Nephron progenitor cell (in vitro differentiated cells): ENCODE data around the gene RNF123.

Experiments used
- DNase-seq: peaks from one replicate; pipeline ENCODE4 v3.0.0; 2021
- H3K27ac Mint-ChIP-seq: 2 replicates; pipeline ENCODE4 v1.8.0; 2021; ENCODE audit warnings: mild to moderate bottlenecking, moderate library complexity, mixed read lengths
- H3K27me3 Mint-ChIP-seq: 2 replicates; pipeline ENCODE4 v1.8.0; 2021; ENCODE audit warnings: mild to moderate bottlenecking, low read depth, mixed read lengths; ENCODE audit not compliant: poor library complexity
- H3K36me3 Mint-ChIP-seq: 2 replicates; pipeline ENCODE4 v1.8.0; 2021; ENCODE audit warnings: low read depth, mixed read lengths
- H3K4me1 Mint-ChIP-seq: 2 replicates; pipeline ENCODE4 v1.8.0; 2021; ENCODE audit warnings: mixed read lengths
- H3K4me3 Mint-ChIP-seq: 2 replicates; pipeline ENCODE4 v1.8.0; 2021; ENCODE audit warnings: mild to moderate bottlenecking, moderate library complexity, mixed read lengths
- H3K9me3 Mint-ChIP-seq: 2 replicates; pipeline ENCODE4 v1.8.0; 2021; ENCODE audit warnings: mild to moderate bottlenecking, moderate library complexity, mixed read lengths
- CTCF ChIP-seq: fragments of 200-600 bp; sonication (generic); IDR thresholded peaks from 2 replicates; pipeline ENCODE4 v1.5.0; 2021; ENCODE audit warnings: antibody characterized with exemption

RNF123 gene

GRCh38 chr3:49750056-49750455 lies 60.7 kb downstream of the RNF123 start:
- no peak for DNase-seq
- no peaks in the 10 kb centered on the region for H3K9me3 Mint-ChIP-seq
- no peak overlapping the region for H3K4me3 Mint-ChIP-seq
- H3K27me3 Mint-ChIP-seq: no peaks in the 10 kb centered on the region
- H3K4me1 Mint-ChIP-seq: peaks cover 35% of the 10 kb centered on the region
- peak overlapping the region; percentile 68 for H3K27ac Mint-ChIP-seq
- TF ChIP-seq CTCF: no peak
- peaks cover 52% of the 10 kb centered on the region for H3K36me3 Mint-ChIP-seq

- Mint-ChIP-seq H3K4me1 (peaks cover 43% of the 10 kb centered on the region), H3K36me3 (peaks cover 43% of the 10 kb centered on the region), H3K27ac (no peak overlapping the region), H3K27me3 (no peaks in the 10 kb centered on the region), H3K9me3 (no peaks in the 10 kb centered on the region), H3K4me3 (no peak overlapping the region)
- no peak for TF ChIP-seq CTCF
- no peak for DNase-seq
Observed at GRCh38 chr3:49751501-49751900, 62.1 kb downstream of the RNF123 start.

DNA sequence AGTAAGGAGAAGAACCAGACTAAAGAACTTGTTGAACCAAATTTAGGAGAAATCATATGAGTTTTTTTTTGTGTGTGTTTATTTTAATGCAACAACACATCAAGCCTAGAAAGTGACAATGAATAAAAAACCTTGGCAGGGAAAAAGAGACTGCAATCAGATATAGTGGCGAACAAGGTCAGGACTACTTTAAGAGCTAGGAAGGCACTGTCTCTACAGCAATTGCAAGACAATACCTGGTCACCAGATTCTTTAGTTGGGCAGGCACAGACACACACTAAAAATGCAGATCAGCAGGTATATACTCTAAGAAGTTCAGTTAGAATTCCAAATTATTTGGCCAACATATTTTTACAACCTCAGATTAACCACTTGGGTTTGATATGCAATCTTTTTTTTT lies 65.2 kb downstream of the RNF123 start:
- no peak for TF ChIP-seq CTCF
- no peak for DNase-seq
- H3K27ac Mint-ChIP-seq: peak overlapping the region; percentile 16
- H3K4me1 Mint-ChIP-seq: peaks cover 27% of the 10 kb centered on the region
- no peaks in the 10 kb centered on the region for H3K9me3 Mint-ChIP-seq
- H3K4me3 Mint-ChIP-seq: no peak overlapping the region
- H3K27me3 Mint-ChIP-seq: no peaks in the 10 kb centered on the region
- H3K36me3 Mint-ChIP-seq: peaks cover 31% of the 10 kb centered on the region

DNA sequence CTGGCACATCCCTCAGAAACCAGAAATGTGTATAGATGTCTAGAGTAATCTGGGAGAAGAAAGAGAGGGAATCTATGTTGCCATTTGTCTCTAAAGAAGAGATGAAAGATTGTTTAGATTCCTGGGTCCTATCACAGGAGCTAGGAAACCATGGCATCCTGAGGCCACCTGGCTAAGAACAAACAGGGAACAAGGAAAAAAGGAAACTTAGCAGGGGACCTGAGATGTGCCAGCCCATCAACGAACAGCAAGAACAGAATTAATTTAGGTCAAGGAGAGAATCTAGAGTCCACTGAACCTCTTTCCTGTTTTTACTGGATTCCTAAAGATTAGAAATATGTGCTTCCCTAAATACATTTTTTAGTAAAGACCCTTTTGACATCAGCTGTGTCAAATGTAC lies 66.7 kb downstream of the RNF123 start:
- Mint-ChIP-seq H3K4me3 (no peak overlapping the region), H3K27me3 (no peaks in the 10 kb centered on the region), H3K9me3 (no peaks in the 10 kb centered on the region), H3K4me1 (peaks cover 21% of the 10 kb centered on the region), H3K36me3 (peaks cover 21% of the 10 kb centered on the region), H3K27ac (peak overlapping the region; percentile 75)
- no peak for DNase-seq
- TF ChIP-seq CTCF: no peak

DNA sequence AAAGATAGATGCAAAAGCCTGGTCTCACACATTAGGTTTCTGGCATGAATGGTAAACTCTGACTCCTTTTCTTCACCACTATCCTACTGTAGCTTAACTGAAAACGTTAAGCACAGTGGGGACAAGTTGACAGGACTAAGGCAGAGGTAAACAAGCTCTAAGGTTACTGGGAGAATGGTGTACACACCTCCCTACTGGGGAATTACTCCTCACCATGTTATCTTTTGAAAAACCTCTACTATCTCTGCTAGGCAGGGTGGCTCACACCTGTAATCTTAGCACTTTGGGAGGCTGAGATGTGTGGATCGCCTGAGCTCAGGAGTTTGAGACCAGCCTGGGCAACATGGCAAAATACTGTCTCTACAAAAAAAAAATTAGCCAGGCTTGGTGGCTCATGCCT lies 67.8 kb downstream of the RNF123 start:
- no peak overlapping the region for H3K4me3 Mint-ChIP-seq
- H3K4me1 Mint-ChIP-seq: peaks cover 21% of the 10 kb centered on the region
- DNase-seq: no peak
- no peaks in the 10 kb centered on the region for H3K27me3 Mint-ChIP-seq
- H3K9me3 Mint-ChIP-seq: no peaks in the 10 kb centered on the region
- H3K27ac Mint-ChIP-seq: peak overlapping the region; percentile 90
- TF ChIP-seq CTCF: no peak
- H3K36me3 Mint-ChIP-seq: peaks cover 15% of the 10 kb centered on the region

DNA sequence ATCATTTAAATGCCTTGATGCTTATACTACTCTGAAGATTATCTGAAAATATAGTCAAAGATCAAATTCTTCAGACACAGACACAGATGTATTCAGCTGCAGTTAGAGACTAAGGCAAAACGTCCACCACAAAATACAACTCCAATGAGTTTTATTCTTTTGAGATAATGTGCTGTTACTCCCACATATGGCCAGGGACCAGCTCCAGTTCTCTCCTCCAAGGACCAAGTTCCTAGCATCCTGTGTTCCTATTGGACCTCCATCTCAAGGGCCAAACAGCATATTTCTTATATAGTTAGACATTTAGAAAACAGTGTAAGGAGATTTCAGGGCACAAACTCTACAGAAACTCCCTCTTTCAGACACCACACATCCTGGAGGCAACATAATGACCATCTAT lies 69.9 kb downstream of the RNF123 start:
- Mint-ChIP-seq H3K9me3 (no peaks in the 10 kb centered on the region), H3K27ac (peak overlapping the region; percentile 59), H3K36me3 (peaks cover 14% of the 10 kb centered on the region), H3K4me1 (peaks cover 16% of the 10 kb centered on the region), H3K27me3 (no peaks in the 10 kb centered on the region), H3K4me3 (no peak overlapping the region)
- DNase-seq: no peak
- TF ChIP-seq CTCF: no peak
